Kidney glomerular epithelial cell (primary cell): Measurements from ENCODE around the gene ACADS.

ENCODE experiments used
- DNase-seq: peaks from one replicate; lab custom pipeline; 2025; lab: John Stamatoyannopoulos, UW

The ACADS gene

GRCh38 chr12:120725659-120726509 lies at the start of gene ACADS:
Gene ACADS, plus strand, starts transcription at chr12:120725826. Its CDS starts 60 bp downstream, at chr12:120725886.
- DNase-seq = peak; percentile 82

GRCh38 chr12:120677765-120678473 lies 47.7 kb upstream of the ACADS start:
- DNase-seq = no peak

- no peak for DNase-seq
Measured at GRCh38 chr12:120678572-120678971, 47.1 kb upstream of the ACADS start.

GRCh38 chr12:120680165-120680738 lies 45.4 kb upstream of the ACADS start:
- DNase-seq = no peak

GRCh38 chr12:120684523-120684932 lies 41.1 kb upstream of the ACADS start:
- no peak for DNase-seq

GRCh38 chr12:120685522-120685921 lies 40.1 kb upstream of the ACADS start:
- no peak for DNase-seq

GRCh38 chr12:120686151-120686689 lies 39.4 kb upstream of the ACADS start:
- DNase-seq = peak; percentile 91

GRCh38 chr12:120686690-120687577 lies 38.7 kb upstream of the ACADS start, which contains the start of gene MLEC:
Gene MLEC, plus strand, starts transcription at chr12:120687149. Its CDS starts 148 bp downstream, at chr12:120687297.
- DNase-seq = peak; percentile 98

GRCh38 chr12:120687578-120688289 lies 37.9 kb upstream of the ACADS start:
- DNase-seq = no peak

- DNase-seq = peak; percentile 46
Measured at GRCh38 chr12:120688527-120689071, 37.0 kb upstream of the ACADS start.

- no peak for DNase-seq
Measured at GRCh38 chr12:120689397-120690082, 36.1 kb upstream of the ACADS start.

- DNase-seq = no peak
Measured at GRCh38 chr12:120690083-120690450, 35.6 kb upstream of the ACADS start.

GRCh38 chr12:120690978-120691377 lies 34.6 kb upstream of the ACADS start:
- no peak for DNase-seq

GRCh38 chr12:120692524-120693033 lies 33.0 kb upstream of the ACADS start:
- peak; percentile 57 for DNase-seq

GRCh38 chr12:120693848-120694247 lies 31.8 kb upstream of the ACADS start:
- no peak for DNase-seq

- no peak for DNase-seq
Measured at GRCh38 chr12:120696626-120697025, 29.0 kb upstream of the ACADS start.

- no peak for DNase-seq
Measured at GRCh38 chr12:120697344-120697743, 28.3 kb upstream of the ACADS start.

GRCh38 chr12:120698665-120699064 lies 27.0 kb upstream of the ACADS start:
- DNase-seq = no peak

GRCh38 chr12:120699553-120699952 lies 26.1 kb upstream of the ACADS start:
- no peak for DNase-seq

GRCh38 chr12:120700886-120701285 lies 24.7 kb upstream of the ACADS start:
- no peak for DNase-seq
